Neural cell (in vitro differentiated cells): Measurements from ENCODE around the gene CFAP58. TPM values are rescaled to one million over a fixed set of nuclear protein-coding genes. Genes with fewer than 3 reads are reported as not detected.

ENCODE experiments used
- H2AFZ ChIP-seq: fragments of 200-600, 300-800 bp; sonication (generic), shearing (Covaris generic); 2 replicates; pipeline ENCODE4 v1.6.0; 2014; ENCODE audit warnings: low read depth, mild to moderate bottlenecking, antibody characterized with exemption, low read length, moderate library complexity
- H3F3A ChIP-seq: fragments of 200-600 bp; shearing (Covaris generic); 2 replicates; pipeline ENCODE4 v1.6.1; 2016; ENCODE audit warnings: mild to moderate bottlenecking, moderate library complexity, mixed read lengths, antibody characterized with exemption, low read length; ENCODE audit not compliant: insufficient read depth, poor library complexity, severe bottlenecking
- H3K27ac ChIP-seq: fragments of 200-600, 300-800 bp; sonication (generic), shearing (Covaris generic); 2 replicates; pipeline ENCODE4 v1.5.1; 2014; ENCODE audit warnings: mild to moderate bottlenecking, low read length, moderate library complexity
- H3K27me3 ChIP-seq: fragments of 300-800, 200-600 bp; sonication (generic), shearing (Covaris generic); 2 replicates; pipeline ENCODE4 v1.6.0; 2014; ENCODE audit warnings: mild to moderate bottlenecking, low read depth, low read length, moderate library complexity; ENCODE audit not compliant: insufficient read depth
- H3K36me3 ChIP-seq: fragments of 300-800, 200-600 bp; sonication (generic), shearing (Covaris generic); 2 replicates; pipeline ENCODE4 v1.5.1; 2014; ENCODE audit warnings: mild to moderate bottlenecking, antibody characterized with exemption, low read length, moderate library complexity; ENCODE audit not compliant: insufficient read depth
- H3K4me2 ChIP-seq: fragments of 300-800, 200-600 bp; sonication (generic), shearing (Covaris generic); 2 replicates; pipeline ENCODE4 v1.6.0; 2014; ENCODE audit warnings: mild to moderate bottlenecking, low read length
- H3K4me3 ChIP-seq: fragments of 300-800, 200-600 bp; sonication (generic), shearing (Covaris generic); 2 replicates; pipeline ENCODE4 v1.5.1; 2014; ENCODE audit warnings: mild to moderate bottlenecking, low read length, moderate library complexity
- H3K79me2 ChIP-seq: fragments of 200-600 bp; shearing (Covaris generic); replicated peaks from 2 replicates; pipeline ENCODE4 v1.6.0; 2014; ENCODE audit warnings: mild to moderate bottlenecking, low read length, moderate library complexity; ENCODE audit not compliant: insufficient read depth
- H3K9ac ChIP-seq: fragments of 300-800, 200-600 bp; sonication (generic), shearing (Covaris generic); 2 replicates; pipeline ENCODE4 v1.6.1; 2016; ENCODE audit warnings: mild to moderate bottlenecking, low read length, mixed read lengths
- H3K9me2 ChIP-seq: fragments of 200-600 bp; shearing (Covaris generic); 2 replicates; pipeline ENCODE4 v1.6.1; 2016; ENCODE audit warnings: mild to moderate bottlenecking, low read length, mixed read lengths; ENCODE audit not compliant: insufficient read depth
- H3K9me3 ChIP-seq: fragments of 200-600, 300-800 bp; sonication (generic), shearing (Covaris generic); 2 replicates; pipeline ENCODE4 v1.6.1; 2016; ENCODE audit warnings: mild to moderate bottlenecking, mixed run types, low read length, moderate library complexity, mixed read lengths
- H4K20me1 ChIP-seq: fragments of 200-600 bp; shearing (Covaris generic); 2 replicates; pipeline ENCODE4 v1.6.1; 2016; ENCODE audit warnings: mild to moderate bottlenecking, mixed run types; ENCODE audit not compliant: insufficient read depth
- EP300 ChIP-seq: fragments of 450-650 bp; conservative IDR thresholded peaks from 2 replicates; pipeline ENCODE4 v1.6.1; 2014; ENCODE audit warnings: antibody characterized with exemption, mild to moderate bottlenecking, moderate library complexity; ENCODE audit not compliant: poor library complexity, severe bottlenecking
- EZH2 ChIP-seq: fragments of 200-600, 300-800 bp; shearing (Covaris generic), sonication (generic); IDR thresholded peaks from 2 replicates; pipeline ENCODE4 v1.6.1; 2014; ENCODE audit warnings: antibody characterized with exemption, low read length, borderline replicate concordance, mild to moderate bottlenecking; ENCODE audit not compliant: insufficient read depth, poor library complexity, severe bottlenecking
- MXI1 ChIP-seq: fragments of 450-650 bp; conservative IDR thresholded peaks from 2 replicates; pipeline ENCODE4 v1.6.1; 2014; ENCODE audit warnings: antibody characterized with exemption, mild to moderate bottlenecking; ENCODE audit not compliant: poor library complexity, severe bottlenecking
- POLR2AphosphoS5 ChIP-seq: IDR thresholded peaks from 2 replicates; pipeline ENCODE4 v1.6.1; 2012
- RAD21 ChIP-seq: fragments of 450-650 bp; conservative IDR thresholded peaks from 2 replicates; pipeline ENCODE4 v1.6.1; 2014; ENCODE audit warnings: antibody characterized with exemption, mild to moderate bottlenecking, moderate library complexity
- SMC3 ChIP-seq: fragments of 450-650 bp; conservative IDR thresholded peaks from 2 replicates; pipeline ENCODE4 v1.6.1; 2014; ENCODE audit warnings: antibody characterized with exemption, mild to moderate bottlenecking, moderate library complexity; ENCODE audit not compliant: poor library complexity
- TAF1 ChIP-seq: IDR thresholded peaks from 2 replicates; pipeline ENCODE4 v1.6.1; 2012; ENCODE audit warnings: low read depth
- polyA plus RNA-seq: library from polyadenylated mRNA; depleted of rRNA; stranded (reverse); fragments of >200 nt; gene quantifications from 2 replicates; pipeline ENCODE4 v1.2.3, GENCODE V29; 2014
- TF ChIP-seq, protein P1 (sequence below): fragments of 450-650 bp; IDR thresholded peaks from 2 replicates; pipeline ENCODE4 v1.5.1; 2014; ENCODE audit warnings: antibody characterized with exemption, mild to moderate bottlenecking, moderate library complexity; ENCODE audit not compliant: poor library complexity, severe bottlenecking
- TF ChIP-seq, protein P2 (sequence below): IDR thresholded peaks from 2 replicates; pipeline ENCODE4 v1.6.1; 2012; ENCODE audit warnings: borderline replicate concordance

CFAP58 gene
- polyA plus RNA-seq, 1 donor from 2014 or later: not detected

DNA sequence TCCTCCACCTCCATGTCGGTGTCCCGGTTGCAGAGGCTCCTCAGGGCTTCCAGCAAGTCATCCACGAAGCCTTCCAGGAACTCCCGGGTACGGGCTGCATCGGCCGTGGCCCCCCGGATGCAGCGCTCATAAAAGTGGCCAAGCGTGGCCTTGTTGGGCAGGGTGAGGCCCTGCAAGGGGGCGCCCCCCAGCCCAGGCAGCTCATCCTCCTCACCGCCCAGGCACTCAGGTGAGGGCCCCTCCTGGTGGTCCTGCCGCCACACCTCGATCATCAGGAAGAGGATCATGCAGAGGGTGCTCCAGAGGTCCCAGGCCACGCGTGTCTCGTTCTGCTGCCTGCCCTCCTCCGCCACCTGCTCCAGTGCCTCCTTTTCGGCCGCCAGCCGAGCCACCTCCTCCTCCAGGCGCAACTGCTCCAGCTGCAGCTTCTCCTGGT, 38.1 kb upstream of the CFAP58 start:
- no peak overlapping the region for H3K4me2 ChIP-seq
- TF ChIP-seq EZH2 (no peak), EP300 (no peak), SMC3 (no peak), RAD21 (no peak), POLR2AphosphoS5 (no peak), MXI1 (no peak), TAF1 (no peak)
- TF ChIP-seq, protein P1, sequence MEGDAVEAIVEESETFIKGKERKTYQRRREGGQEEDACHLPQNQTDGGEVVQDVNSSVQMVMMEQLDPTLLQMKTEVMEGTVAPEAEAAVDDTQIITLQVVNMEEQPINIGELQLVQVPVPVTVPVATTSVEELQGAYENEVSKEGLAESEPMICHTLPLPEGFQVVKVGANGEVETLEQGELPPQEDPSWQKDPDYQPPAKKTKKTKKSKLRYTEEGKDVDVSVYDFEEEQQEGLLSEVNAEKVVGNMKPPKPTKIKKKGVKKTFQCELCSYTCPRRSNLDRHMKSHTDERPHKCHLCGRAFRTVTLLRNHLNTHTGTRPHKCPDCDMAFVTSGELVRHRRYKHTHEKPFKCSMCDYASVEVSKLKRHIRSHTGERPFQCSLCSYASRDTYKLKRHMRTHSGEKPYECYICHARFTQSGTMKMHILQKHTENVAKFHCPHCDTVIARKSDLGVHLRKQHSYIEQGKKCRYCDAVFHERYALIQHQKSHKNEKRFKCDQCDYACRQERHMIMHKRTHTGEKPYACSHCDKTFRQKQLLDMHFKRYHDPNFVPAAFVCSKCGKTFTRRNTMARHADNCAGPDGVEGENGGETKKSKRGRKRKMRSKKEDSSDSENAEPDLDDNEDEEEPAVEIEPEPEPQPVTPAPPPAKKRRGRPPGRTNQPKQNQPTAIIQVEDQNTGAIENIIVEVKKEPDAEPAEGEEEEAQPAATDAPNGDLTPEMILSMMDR: no peak
- TF ChIP-seq, protein P2, sequence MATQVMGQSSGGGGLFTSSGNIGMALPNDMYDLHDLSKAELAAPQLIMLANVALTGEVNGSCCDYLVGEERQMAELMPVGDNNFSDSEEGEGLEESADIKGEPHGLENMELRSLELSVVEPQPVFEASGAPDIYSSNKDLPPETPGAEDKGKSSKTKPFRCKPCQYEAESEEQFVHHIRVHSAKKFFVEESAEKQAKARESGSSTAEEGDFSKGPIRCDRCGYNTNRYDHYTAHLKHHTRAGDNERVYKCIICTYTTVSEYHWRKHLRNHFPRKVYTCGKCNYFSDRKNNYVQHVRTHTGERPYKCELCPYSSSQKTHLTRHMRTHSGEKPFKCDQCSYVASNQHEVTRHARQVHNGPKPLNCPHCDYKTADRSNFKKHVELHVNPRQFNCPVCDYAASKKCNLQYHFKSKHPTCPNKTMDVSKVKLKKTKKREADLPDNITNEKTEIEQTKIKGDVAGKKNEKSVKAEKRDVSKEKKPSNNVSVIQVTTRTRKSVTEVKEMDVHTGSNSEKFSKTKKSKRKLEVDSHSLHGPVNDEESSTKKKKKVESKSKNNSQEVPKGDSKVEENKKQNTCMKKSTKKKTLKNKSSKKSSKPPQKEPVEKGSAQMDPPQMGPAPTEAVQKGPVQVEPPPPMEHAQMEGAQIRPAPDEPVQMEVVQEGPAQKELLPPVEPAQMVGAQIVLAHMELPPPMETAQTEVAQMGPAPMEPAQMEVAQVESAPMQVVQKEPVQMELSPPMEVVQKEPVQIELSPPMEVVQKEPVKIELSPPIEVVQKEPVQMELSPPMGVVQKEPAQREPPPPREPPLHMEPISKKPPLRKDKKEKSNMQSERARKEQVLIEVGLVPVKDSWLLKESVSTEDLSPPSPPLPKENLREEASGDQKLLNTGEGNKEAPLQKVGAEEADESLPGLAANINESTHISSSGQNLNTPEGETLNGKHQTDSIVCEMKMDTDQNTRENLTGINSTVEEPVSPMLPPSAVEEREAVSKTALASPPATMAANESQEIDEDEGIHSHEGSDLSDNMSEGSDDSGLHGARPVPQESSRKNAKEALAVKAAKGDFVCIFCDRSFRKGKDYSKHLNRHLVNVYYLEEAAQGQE: no peak
- H3K27ac ChIP-seq: no peak overlapping the region
- peaks cover 9% of the 10 kb centered on the region for H3K36me3 ChIP-seq
- H3F3A ChIP-seq: no peaks in the 10 kb centered on the region
- H3K27me3 ChIP-seq: no peaks in the 10 kb centered on the region
- H3K9me2 ChIP-seq: no peaks in the 10 kb centered on the region
- no peak overlapping the region for H3K9ac ChIP-seq
- H3K4me3 ChIP-seq: no peak overlapping the region
- no peaks in the 10 kb centered on the region for H3K79me2 ChIP-seq
- no peaks in the 10 kb centered on the region for H4K20me1 ChIP-seq
- no peak overlapping the region for H2AFZ ChIP-seq
- no peaks in the 10 kb centered on the region for H3K9me3 ChIP-seq

DNA sequence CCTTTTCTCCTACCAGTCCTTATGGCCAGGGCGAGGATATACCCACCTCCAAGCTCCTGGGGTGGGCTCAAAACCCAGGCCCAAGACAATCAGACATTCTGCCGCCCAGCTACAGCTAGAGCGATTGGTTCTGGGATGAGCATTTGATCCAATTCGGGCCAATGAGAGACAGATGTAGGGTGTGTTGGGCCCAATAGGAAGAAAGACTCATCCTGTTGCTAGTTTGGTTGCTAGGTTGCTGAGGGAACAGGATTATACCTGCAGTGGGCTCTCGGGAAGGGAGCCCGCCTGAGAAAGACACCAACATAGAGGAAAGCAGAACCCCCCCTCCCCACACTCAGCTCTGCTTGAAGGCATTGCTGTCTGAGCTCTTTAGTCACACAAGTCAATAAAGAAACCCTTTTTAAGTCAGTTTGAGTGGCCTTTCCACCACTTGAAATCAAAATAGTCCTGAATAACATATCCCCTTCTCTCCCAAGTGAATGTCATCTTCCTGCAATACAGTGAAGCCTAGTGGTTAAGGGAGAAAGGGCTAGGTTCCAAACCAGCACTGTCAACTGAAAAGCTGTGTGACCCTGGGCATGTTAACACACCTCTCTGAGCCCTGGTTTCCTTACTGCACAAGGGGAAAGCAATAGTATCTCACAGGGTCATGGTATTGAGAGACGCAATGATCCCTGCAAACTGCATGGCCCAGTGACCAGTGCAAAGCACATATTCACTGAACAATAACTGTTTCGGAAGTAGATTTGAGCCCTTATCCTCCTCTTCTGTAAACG, 37.1 kb upstream of the CFAP58 start:
- Histone ChIP-seq H3K79me2 (no peaks in the 10 kb centered on the region), H3K36me3 (peaks cover 9% of the 10 kb centered on the region), H3K4me3 (no peak overlapping the region), H4K20me1 (no peaks in the 10 kb centered on the region), H2AFZ (no peak overlapping the region), H3F3A (no peaks in the 10 kb centered on the region), H3K9me2 (no peaks in the 10 kb centered on the region), H3K9me3 (no peaks in the 10 kb centered on the region), H3K27ac (no peak overlapping the region), H3K9ac (no peak overlapping the region), H3K4me2 (no peak overlapping the region), H3K27me3 (no peaks in the 10 kb centered on the region)
- no peak for TF ChIP-seq POLR2AphosphoS5
- TF ChIP-seq RAD21: no peak
- no peak for TF ChIP-seq EZH2
